H1 (cell line): ENCODE results near the gene DOK1. TPM values are rescaled to one million over a fixed set of nuclear protein-coding genes. Genes with fewer than 3 reads are reported as not detected.

Experiments used
- CTCF ChIA-PET: fragments of 300-600 bp; sonication (Branson Sonifier 250); formaldehyde crosslinking; loops from one replicate; lab custom pipeline; 2021; ENCODE audit not compliant: partially characterized antibody; lab: Charles Lee
- POLR2A ChIA-PET: fragments of 300-600 bp; sonication (Branson Sonifier 250); formaldehyde crosslinking; loops from one replicate; lab custom pipeline; 2021; ENCODE audit warnings: inconsistent platforms; ENCODE audit not compliant: partially characterized antibody; lab: Charles Lee
- DNase-seq, 2 experiments: peaks; one replicate each; pipeline versions ENCODE4 v3.0.0 to v3.0.0-alpha.2; 2010 to 2022; ENCODE audit warnings: low spot score in 2 of 2, low read depth in 1 of 2, mixed read lengths in 1 of 2
- FAIRE-seq: peaks from 2 replicates; lab custom pipeline; 2011; peaks lifted over from hg19 to GRCh38; lab: Jason Lieb, UNC
- H2AFZ ChIP-seq: 2 replicates; pipeline ENCODE4 v1.8.1; 2012; ENCODE audit warnings: low read length, inconsistent platforms
- H2AK5ac ChIP-seq: 2 replicates; pipeline ENCODE4 v1.6.1; 2013; ENCODE audit warnings: low read depth, low read length
- H2BK120ac ChIP-seq: replicated peaks from 2 replicates; pipeline ENCODE3; 2013; ENCODE audit warnings: low read depth, low read length, inconsistent platforms
- H2BK12ac ChIP-seq: 2 replicates; pipeline ENCODE4 v1.6.1; 2013; ENCODE audit warnings: low read depth, low read length
- H2BK15ac ChIP-seq: 2 replicates; pipeline ENCODE4 v1.6.1; 2013; ENCODE audit warnings: low read length
- H2BK20ac ChIP-seq: 2 replicates; pipeline ENCODE4 v1.6.1; 2013; ENCODE audit warnings: low read length
- H2BK5ac ChIP-seq: 2 replicates; pipeline ENCODE4 v1.6.1; 2013; ENCODE audit warnings: low read depth, low read length
- H3K14ac ChIP-seq: 2 replicates; pipeline ENCODE4 v1.6.1; 2013; ENCODE audit warnings: inconsistent platforms; ENCODE audit not compliant: insufficient read length
- H3K18ac ChIP-seq: 2 replicates; pipeline ENCODE4 v1.6.1; 2013; ENCODE audit warnings: low read length; ENCODE audit errors: extremely low read depth
- H3K23ac ChIP-seq: 2 replicates; pipeline ENCODE4 v1.6.1; 2013; ENCODE audit warnings: inconsistent platforms; ENCODE audit not compliant: insufficient read length
- H3K23me2 ChIP-seq: 2 replicates; pipeline ENCODE4 v1.6.1; 2013; ENCODE audit warnings: low read depth, low read length
- H3K27ac ChIP-seq: 2 replicates; pipeline ENCODE4 v1.6.1; 2011; ENCODE audit warnings: low read depth, low read length, inconsistent platforms
- H3K27me3 ChIP-seq, 4 experiments: replicated peaks in 1 of 4; 1 replicate in 1 of 4; 2 replicates in 3 of 4; pipeline versions ENCODE4 v1.6.1 to v1.8.1; 2011 to 2013; ENCODE audit warnings: low read length in 3 of 4, mild to moderate bottlenecking in 3 of 4, inconsistent platforms in 2 of 4, mixed read lengths in 2 of 4, moderate library complexity in 1 of 4; ENCODE audit not compliant: control insufficient read depth in 3 of 4, insufficient read depth in 3 of 4; ENCODE audit errors: extremely low read depth in 1 of 4
- H3K36me3 ChIP-seq, 4 experiments: 2 replicates each; pipeline versions ENCODE4 v1.6.1 to v1.8.1; 2011 to 2013; ENCODE audit warnings: mild to moderate bottlenecking in 4 of 4, low read length in 3 of 4, moderate library complexity in 2 of 4, control low read depth in 1 of 4, inconsistent platforms in 1 of 4; ENCODE audit not compliant: insufficient read depth in 4 of 4, control insufficient read depth in 2 of 4
- H3K4ac ChIP-seq: replicated peaks from 2 replicates; pipeline ENCODE3; 2013; ENCODE audit warnings: low read length, low read depth, mixed read lengths, inconsistent platforms; ENCODE audit not compliant: insufficient read length
- H3K4me1 ChIP-seq, 4 experiments: replicated peaks in 1 of 4; 1 replicate in 1 of 4; 2 replicates in 3 of 4; pipeline versions ENCODE4 v1.6.1 to v1.8.1; 2011 to 2013; ENCODE audit warnings: low read length in 3 of 4, inconsistent platforms in 2 of 4, mixed read lengths in 1 of 4; ENCODE audit not compliant: insufficient read depth in 4 of 4, control insufficient read depth in 3 of 4
- H3K4me2 ChIP-seq, 2 experiments: 2 replicates each; pipeline versions ENCODE4 v1.6.1 to v1.8.1; 2011 to 2013; ENCODE audit warnings: low read depth in 2 of 2, low read length in 2 of 2, control low read depth in 1 of 2, inconsistent platforms in 1 of 2, mild to moderate bottlenecking in 1 of 2; ENCODE audit not compliant: insufficient read depth in 1 of 2
- H3K4me3 ChIP-seq, 4 experiments: fragments of 200-600, 300-600 bp in 1 of 4; sonication (generic), shearing (Covaris generic), sonication (Bioruptor Twin) in 1 of 4; 2 replicates each; pipeline versions ENCODE4 v1.5.1 to v1.8.1; 2011 to 2016; ENCODE audit warnings: low read length in 4 of 4, low read depth in 3 of 4, control low read depth in 2 of 4, inconsistent platforms in 2 of 4, mild to moderate bottlenecking in 2 of 4, mixed read lengths in 1 of 4, moderate library complexity in 1 of 4; ENCODE audit not compliant: insufficient read depth in 2 of 4; ENCODE audit errors: extremely low read depth in 1 of 4
- H3K56ac ChIP-seq: replicated peaks from 2 replicates; pipeline ENCODE3; 2013; ENCODE audit warnings: low read depth, mild to moderate bottlenecking, mixed read lengths, low read length, inconsistent platforms; ENCODE audit not compliant: insufficient read length
- H3K79me1 ChIP-seq: 2 replicates; pipeline ENCODE4 v1.6.1; 2013; ENCODE audit warnings: low read depth, low read length, control low read depth
- H3K79me2 ChIP-seq, 2 experiments: 2 replicates each; pipeline versions ENCODE4 v1.6.1 to v1.8.1; 2012 to 2013; ENCODE audit warnings: low read length in 2 of 2, mild to moderate bottlenecking in 2 of 2, inconsistent platforms in 1 of 2; ENCODE audit not compliant: insufficient read depth in 2 of 2, control insufficient read depth in 1 of 2
- H3K9ac ChIP-seq, 4 experiments: replicated peaks in 1 of 4; 1 replicate in 1 of 4; 2 replicates in 3 of 4; pipeline versions ENCODE4 v1.6.1 to v1.8.1; 2011 to 2013; ENCODE audit warnings: low read depth in 3 of 4, low read length in 3 of 4, control low read depth in 2 of 4, mild to moderate bottlenecking in 2 of 4, moderate library complexity in 2 of 4, inconsistent platforms in 1 of 4; ENCODE audit errors: extremely low read depth in 1 of 4
- H3K9me3 ChIP-seq, 2 experiments: 2 replicates each; pipeline versions ENCODE4 v1.6.1 to v1.8.1; 2012 to 2013; ENCODE audit warnings: mild to moderate bottlenecking in 2 of 2, moderate library complexity in 2 of 2, control low read depth in 1 of 2, inconsistent platforms in 1 of 2, low read depth in 1 of 2, low read length in 1 of 2, mixed read lengths in 1 of 2; ENCODE audit not compliant: insufficient read depth in 2 of 2
- H4K20me1 ChIP-seq, 2 experiments: replicated peaks in 1 of 2; 2 replicates each; pipeline versions ENCODE3 to v1.8.1; 2011 to 2013; ENCODE audit warnings: inconsistent platforms in 2 of 2, low read length in 2 of 2, mild to moderate bottlenecking in 1 of 2; ENCODE audit not compliant: insufficient read depth in 2 of 2, control insufficient read depth in 1 of 2
- H4K5ac ChIP-seq: 2 replicates; pipeline ENCODE4 v1.6.1; 2013; ENCODE audit warnings: low read length, low read depth, mixed read lengths, inconsistent platforms; ENCODE audit not compliant: insufficient read length
- H4K8ac ChIP-seq: 2 replicates; pipeline ENCODE4 v1.8.0; 2013; ENCODE audit warnings: mild to moderate bottlenecking, moderate library complexity, low read length, inconsistent platforms; ENCODE audit not compliant: insufficient read depth; ENCODE audit errors: extremely low read depth
- H4K91ac ChIP-seq: replicated peaks from 2 replicates; pipeline ENCODE3; 2013; ENCODE audit warnings: low read length, mixed read lengths, inconsistent platforms; ENCODE audit not compliant: insufficient read length
- ATF2 ChIP-seq: IDR thresholded peaks from 2 replicates; pipeline ENCODE4 v1.6.1; 2012; ENCODE audit warnings: low read length, inconsistent platforms
- GTF2F1 ChIP-seq: IDR thresholded peaks from 2 replicates; pipeline ENCODE4 v1.6.1; 2012; ENCODE audit warnings: low read depth, low read length, improper control_type of control experiment, borderline replicate concordance
- MAFK ChIP-seq: IDR thresholded peaks from 2 replicates; pipeline ENCODE4 v1.6.1; 2012; ENCODE audit warnings: low read depth, mild to moderate bottlenecking, improper control_type of control experiment, low read length
- SP2 ChIP-seq: IDR thresholded peaks from 2 replicates; pipeline ENCODE4 v1.6.1; 2012; ENCODE audit warnings: mild to moderate bottlenecking, low read length, inconsistent platforms
- TAF1 ChIP-seq: IDR thresholded peaks from 2 replicates; pipeline ENCODE4 v1.6.1; 2011; ENCODE audit warnings: mild to moderate bottlenecking, low read depth, low read length
- WGBS, 2 experiments: shearing (Covaris generic) in 1 of 2; methylation state at CpG; one replicate each; pipeline versions ENCODE4 v1.1.6 to v1.1.7; 2013 to 2015; ENCODE audit warnings: low lambda C conversion rate in 2 of 2, mixed read lengths in 2 of 2, inconsistent platforms in 1 of 2, low coverage in 1 of 2, missing lambda C conversion rate in 1 of 2; ENCODE audit not compliant: insufficient replicate concordance in 2 of 2, insufficient coverage in 1 of 2, insufficient read length in 1 of 2; ENCODE audit errors: extremely low coverage in 1 of 2, missing lambda C conversion rate in 1 of 2; 5-methylcytosine and 5-hydroxymethylcytosine counted together
- polyA plus RNA-seq, 7 experiments: library from polyadenylated mRNA; depleted of rRNA in 3 of 7; stranded (reverse) in 5 of 7; unstranded in 2 of 7; fragments of >200 nt in 5 of 7; fragments of 200-250 nt in 2 of 7; gene quantifications; 1 replicate in 5 of 7; 2 replicates in 1 of 7; 4 replicates in 1 of 7; pipeline versions ENCODE4 v1.2.1 to v1.2.3, GENCODE V29; 2011 to 2013; ENCODE audit warnings: missing spikeins in 2 of 7, mixed read lengths in 2 of 7
- total RNA-seq: library from RNA; stranded (reverse); fragmentation: NEBNext Ultra II Directional; extraction: Animal tissue kit (Norgen Biotek cat#: 25700); gene quantifications from 2 replicates; pipeline ENCODE4 v1.2.1, GENCODE V29; 2021

DOK1 gene
- total and polyA plus RNA-seq, 2 of the 8 experiments (the other 6 are each of a cell fraction or from before 2014, with no cell fraction given), result 11.0 to 14.3 TPM

- no peak overlapping the region for H2BK12ac ChIP-seq
- H3K9me3 ChIP-seq, result no peaks in the 10 kb centered on the region
- H3K79me2 ChIP-seq, result no peaks in the 10 kb centered on the region
- DNase-seq (no peak), FAIRE-seq (no peak)
- H3K23me2 ChIP-seq, result 0 out of 2 replicates have a peak, but pooled peaks cover 1% of the 10 kb centered on the region
- no peak overlapping the region for H2AK5ac ChIP-seq
- H4K8ac ChIP-seq, result no peak overlapping the region
- CTCF ChIA-PET, result interaction anchor here (0.8 to 10.0 kb wide), 9 partner anchors 10 to 242 kb away, joined by 3 to 158 read pairs (median 5); partner anchors contain the start of genes CCDC142 and TTC31
- H3K23ac ChIP-seq, result no peak overlapping the region
- H3K4me3 ChIP-seq, result no peak overlapping the region
- no peak overlapping the region for H2BK120ac ChIP-seq
- H4K91ac ChIP-seq, result no peak overlapping the region
- 86% methylated on average over 7 of the region's 7 CpGs; no CpG with 5 or more reads in 1 of the 2 experiments for WGBS, 2 experiments
- H3K79me1 ChIP-seq, result no peaks in the 10 kb centered on the region
- H3K4me2 ChIP-seq, result no peak overlapping the region
- no peak overlapping the region for H3K9ac ChIP-seq
- H3K27ac ChIP-seq, result no peak overlapping the region
- no peak overlapping the region for H3K56ac ChIP-seq
- H3K14ac ChIP-seq, result no peak overlapping the region
- no peak overlapping the region for H3K4ac ChIP-seq
- no peak overlapping the region for H2BK20ac ChIP-seq
- no peaks in the 10 kb centered on the region for H4K20me1 ChIP-seq
- no peaks in the 10 kb centered on the region for H3K4me1 ChIP-seq
- no peaks in the 10 kb centered on the region for H3K27me3 ChIP-seq
- no peaks in the 10 kb centered on the region for H3K36me3 ChIP-seq
- H2BK5ac ChIP-seq, result no peak overlapping the region
- POLR2A ChIA-PET, result interaction anchor here (1.5 kb wide), 1 partner anchor 78 kb away, joined by 4 read pairs; no protein-coding TSS in a partner anchor
- H4K5ac ChIP-seq, result no peak overlapping the region
- H2AFZ ChIP-seq, result no peak overlapping the region
- H2BK15ac ChIP-seq, result no peak overlapping the region
- no peak overlapping the region for H3K18ac ChIP-seq
- TF ChIP-seq SP2 (no peak), ATF2 (no peak), GTF2F1 (no peak), TAF1 (no peak), MAFK (no peak)
Measured at GRCh38 chr2:74576211-74576862, 21.8 kb downstream of the DOK1 start.
